Fibroblast of the aortic adventitia (primary cell): ENCODE measurements around the gene HOXA4. TPM values are rescaled to one million over a fixed set of nuclear protein-coding genes. Genes with fewer than 3 reads are reported as not detected.

ENCODE experiments used
- DNase-seq: peaks from one replicate; pipeline ENCODE4 v3.0.0-alpha.2; 2010; ENCODE audit warnings: low read depth
- H3K4me3 ChIP-seq: 2 replicates; pipeline ENCODE4 v1.5.1; 2011; ENCODE audit warnings: low read depth, mild to moderate bottlenecking, control low read depth, low read length, moderate library complexity
- total RNA-seq: library from RNA; depleted of rRNA; stranded (reverse); fragments of >200 nt; gene quantifications from 2 replicates; pipeline ENCODE4 v1.2.3, GENCODE V29; 2012; ENCODE audit warnings: low replicate concordance
- TF ChIP-seq, protein P1 (sequence below): IDR thresholded peaks from 2 replicates; pipeline ENCODE4 v1.5.1; 2011; ENCODE audit warnings: mild to moderate bottlenecking, low read length, control low read depth, inconsistent platforms; ENCODE audit not compliant: insufficient read depth

Gene HOXA4
- total RNA-seq, 1 donor: 0.99 TPM

DNA sequence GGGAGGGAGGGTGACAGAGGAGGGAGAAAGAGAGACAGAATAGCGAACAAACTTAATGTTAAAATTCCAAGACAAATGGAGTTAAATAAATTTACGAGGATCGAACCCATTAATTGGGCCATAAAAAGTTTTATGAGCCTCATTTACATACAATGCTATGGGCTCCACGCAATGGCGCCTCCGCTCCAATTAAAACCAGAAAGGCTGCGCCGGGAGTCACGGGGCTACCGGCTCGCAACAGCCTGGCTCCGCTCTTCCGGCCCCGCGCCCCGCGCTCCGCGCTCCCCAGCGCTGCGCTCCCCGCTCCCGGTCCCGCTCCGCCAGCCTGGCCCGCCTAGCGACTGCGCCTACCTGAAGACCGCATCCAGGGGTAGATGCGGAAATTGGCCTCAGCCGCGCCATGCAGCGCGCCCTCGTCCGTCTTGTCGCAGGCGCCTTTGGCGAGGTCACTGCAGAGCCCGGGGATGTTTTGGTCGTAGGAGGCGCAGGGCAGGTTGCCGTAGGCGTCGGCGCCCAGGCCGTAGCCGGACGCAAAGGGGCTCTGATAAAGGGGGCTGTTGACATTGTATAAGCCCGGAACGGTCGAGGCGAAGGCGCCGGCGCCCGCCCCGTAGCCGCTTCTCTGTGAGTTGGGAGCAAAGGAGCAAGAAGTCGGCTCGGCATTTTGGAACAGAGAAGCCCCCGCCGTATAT is 25.4 kb upstream of the HOXA4 start:
- no peak for DNase-seq
- TF ChIP-seq, protein P1, sequence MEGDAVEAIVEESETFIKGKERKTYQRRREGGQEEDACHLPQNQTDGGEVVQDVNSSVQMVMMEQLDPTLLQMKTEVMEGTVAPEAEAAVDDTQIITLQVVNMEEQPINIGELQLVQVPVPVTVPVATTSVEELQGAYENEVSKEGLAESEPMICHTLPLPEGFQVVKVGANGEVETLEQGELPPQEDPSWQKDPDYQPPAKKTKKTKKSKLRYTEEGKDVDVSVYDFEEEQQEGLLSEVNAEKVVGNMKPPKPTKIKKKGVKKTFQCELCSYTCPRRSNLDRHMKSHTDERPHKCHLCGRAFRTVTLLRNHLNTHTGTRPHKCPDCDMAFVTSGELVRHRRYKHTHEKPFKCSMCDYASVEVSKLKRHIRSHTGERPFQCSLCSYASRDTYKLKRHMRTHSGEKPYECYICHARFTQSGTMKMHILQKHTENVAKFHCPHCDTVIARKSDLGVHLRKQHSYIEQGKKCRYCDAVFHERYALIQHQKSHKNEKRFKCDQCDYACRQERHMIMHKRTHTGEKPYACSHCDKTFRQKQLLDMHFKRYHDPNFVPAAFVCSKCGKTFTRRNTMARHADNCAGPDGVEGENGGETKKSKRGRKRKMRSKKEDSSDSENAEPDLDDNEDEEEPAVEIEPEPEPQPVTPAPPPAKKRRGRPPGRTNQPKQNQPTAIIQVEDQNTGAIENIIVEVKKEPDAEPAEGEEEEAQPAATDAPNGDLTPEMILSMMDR: no peak
- no peak overlapping the region for H3K4me3 ChIP-seq

DNA sequence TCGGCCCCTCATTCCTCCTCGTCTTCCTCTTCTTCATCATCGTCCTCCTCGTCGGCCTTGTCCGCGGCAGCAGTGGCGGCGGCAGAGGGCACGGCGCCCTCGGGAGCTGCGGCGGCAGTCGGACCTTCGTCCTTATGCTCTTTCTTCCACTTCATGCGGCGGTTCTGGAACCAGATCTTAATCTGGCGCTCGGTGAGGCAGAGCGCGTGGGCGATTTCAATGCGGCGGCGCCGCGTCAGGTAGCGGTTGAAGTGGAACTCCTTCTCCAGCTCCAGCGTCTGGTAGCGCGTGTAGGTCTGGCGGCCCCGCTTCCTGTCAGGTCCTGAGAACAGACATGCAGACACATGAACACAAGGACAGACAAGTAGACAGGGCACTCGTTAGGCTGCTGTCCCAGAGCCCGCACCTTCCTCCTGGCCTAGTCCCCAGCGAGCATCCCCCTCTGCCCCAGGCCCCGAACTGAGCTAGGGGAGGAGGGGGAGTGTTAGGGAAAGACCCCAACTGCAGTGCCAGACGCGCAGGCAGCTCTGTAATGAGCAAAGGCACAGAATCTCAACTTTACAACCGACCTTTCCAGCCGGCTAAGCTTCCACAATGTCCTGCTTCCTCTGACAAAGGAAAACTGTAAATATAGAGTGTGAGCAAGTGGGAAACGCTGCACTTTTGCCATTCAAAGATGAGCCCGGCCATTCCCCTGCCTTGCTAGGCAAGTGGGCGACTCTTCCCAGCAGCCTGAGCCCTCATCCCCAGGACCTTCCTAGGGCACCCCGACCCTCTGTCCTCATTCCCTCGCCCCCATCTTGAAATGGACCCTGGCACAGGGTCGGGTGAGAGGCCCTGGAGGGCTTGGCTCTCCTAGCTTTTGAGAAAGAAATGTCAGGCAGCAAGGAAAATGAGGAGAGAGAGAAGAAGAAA is 24.6 kb upstream of the HOXA4 start:
- H3K4me3 ChIP-seq: no peak overlapping the region
- no peak for DNase-seq
- TF ChIP-seq, protein P1: no peak

DNA sequence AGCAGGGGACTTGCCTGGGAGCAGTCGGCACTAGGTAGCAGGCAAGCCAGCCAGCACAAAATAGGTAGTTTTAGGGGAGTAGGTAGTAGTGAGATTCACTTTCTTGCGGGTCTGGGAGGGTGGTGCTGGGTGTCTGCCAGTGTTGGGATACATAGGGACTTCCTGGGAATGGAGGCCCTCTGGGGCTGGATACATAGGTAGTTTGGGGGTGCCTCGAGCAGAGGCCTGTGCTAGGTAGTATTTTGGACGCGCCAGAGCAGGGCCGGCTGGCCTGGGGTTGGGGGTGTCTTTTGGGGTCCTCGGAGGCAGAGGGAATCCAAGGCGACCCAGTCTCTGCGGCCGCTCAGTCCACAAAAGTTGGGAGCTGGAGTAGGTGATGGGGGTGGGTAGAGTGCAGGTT is 23.8 kb upstream of the HOXA4 start:
- H3K4me3 ChIP-seq: no peak overlapping the region
- TF ChIP-seq, protein P1: no peak
- no peak for DNase-seq

DNA sequence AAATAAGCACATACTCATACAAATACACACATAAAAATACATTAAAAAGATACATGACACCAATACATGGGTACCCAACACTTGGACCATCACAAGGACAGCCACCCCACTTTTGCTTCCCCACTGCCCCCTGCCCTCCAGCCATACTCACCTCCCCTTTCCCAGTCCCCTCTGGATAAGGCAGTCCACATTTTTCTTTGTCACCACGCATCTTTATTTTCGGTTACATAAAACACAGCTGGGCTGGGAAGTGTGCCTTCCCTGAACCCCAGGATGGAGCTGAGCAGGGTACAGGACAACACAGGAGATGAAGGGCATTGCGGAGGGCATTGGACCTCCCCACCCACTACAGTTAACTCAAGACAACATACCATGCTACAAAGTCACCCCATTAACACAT is 23.0 kb upstream of the HOXA4 start:
- TF ChIP-seq, protein P1: no peak
- no peak for DNase-seq
- H3K4me3 ChIP-seq: no peak overlapping the region

DNA sequence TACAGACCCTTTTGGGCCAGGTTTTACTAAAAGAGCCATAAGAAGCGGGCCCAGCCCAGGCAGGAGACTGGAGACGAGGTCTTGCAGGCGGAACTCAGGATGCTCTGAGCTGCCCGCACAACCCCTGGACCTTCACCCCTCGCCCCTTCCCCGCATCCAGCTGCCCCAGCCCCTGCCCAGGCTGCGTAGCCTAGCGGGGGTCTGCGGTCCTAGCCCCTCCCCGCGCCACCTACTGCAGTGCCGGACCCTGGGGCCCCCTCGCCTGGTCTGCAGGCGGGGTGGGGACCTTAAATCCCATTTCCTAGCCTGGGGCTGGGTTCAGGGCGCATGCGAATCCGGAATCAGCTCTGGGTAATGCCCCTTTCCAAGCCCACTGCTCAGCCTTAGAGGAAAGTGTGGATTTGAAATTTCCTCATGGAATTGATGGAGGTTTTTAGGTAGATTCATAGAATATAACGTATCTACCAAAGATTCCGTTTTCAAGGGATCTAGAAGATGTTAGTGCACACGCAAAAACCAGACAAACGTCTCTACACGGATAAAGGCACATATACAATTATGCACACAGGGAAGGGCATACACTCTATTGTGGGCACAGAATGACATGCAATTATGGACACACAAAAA is 22.4 kb upstream of the HOXA4 start:
- no peak overlapping the region for H3K4me3 ChIP-seq
- no peak for DNase-seq
- TF ChIP-seq, protein P1: no peak

DNA sequence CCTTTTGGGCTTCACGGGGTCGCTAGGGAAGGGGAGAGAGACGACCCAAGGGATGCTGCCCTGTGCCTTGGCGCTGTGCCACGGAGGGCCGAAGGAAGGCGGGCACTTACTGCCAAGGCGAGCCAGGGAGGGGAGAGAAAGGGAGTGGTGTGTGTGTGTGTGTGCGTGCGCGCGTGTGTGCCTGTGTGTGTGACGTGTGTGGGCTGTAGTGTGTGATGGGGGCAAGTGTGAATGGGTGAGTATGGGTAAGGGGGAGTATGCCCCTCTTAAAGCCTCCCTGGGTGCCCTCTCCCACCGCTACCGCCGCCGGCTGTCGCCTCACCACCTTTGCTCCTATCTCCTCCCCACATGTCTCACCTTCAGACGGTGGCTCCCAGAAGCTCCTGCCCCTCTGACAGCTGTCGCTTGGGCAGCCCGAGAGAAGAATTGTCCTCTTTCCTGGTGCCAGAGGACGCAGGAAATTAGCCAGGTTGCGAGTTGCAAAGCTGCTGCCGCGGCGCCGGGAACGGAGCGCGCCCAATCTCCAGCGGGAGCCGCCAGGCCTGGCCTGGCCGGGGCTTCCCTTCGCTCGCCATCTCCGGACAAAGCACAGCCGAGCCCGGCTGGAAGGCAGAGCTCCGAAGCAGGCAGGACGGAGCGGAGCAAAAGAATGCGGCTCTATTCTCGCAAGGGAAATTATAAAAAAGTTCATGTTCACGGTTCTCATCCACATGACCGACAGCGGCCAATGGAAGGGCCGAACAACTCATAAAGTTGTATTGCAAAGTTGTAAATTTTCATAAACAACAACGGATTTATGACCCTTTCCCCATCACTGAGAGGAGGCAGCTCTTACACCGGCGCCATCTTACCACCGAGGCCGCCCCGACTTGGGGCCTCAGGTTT is 21.6 kb upstream of the HOXA4 start, which contains the start of gene HOXA3:
HOXA3 (minus strand) TSS at position 653 of the 885 bp plus-strand sequence. CDS start 41,943 bp downstream, outside the sequence.
- DNase-seq: no peak
- H3K4me3 ChIP-seq: no peak within 1 kb of the TSS
- TF ChIP-seq, protein P1: no peak
